ENCODE data around the gene SREK1.

- no peak for TF ChIP-seq EZH2 (IDR thresholded peaks at IDR 0.05)
- no peak for TF ChIP-seq POLR2AphosphoS5 (IDR thresholded peaks at IDR 0.05; ENCODE audit: borderline replicate concordance, low read depth, low read length)
- TF ChIP-seq FOXP2 (optimal IDR thresholded peaks at IDR 0.05; ENCODE audit: control extremely low read depth, extremely low read length, insufficient read depth), result no peak
Measured at GRCh38 chr5:66180282-66181155, 36.4 kb downstream of the SREK1 start.

Data from SK-N-MC (cell line).